Thyroid gland (tissue), 4 donors: ENCODE results near the gene GPSM3.

Experiments used
- CTCF ChIP-seq, 6 experiments: fragments of 200-600 bp in 3 of 6; fragments of 450-650 bp in 3 of 6; sonication (generic) in 3 of 6; IDR thresholded peaks; one replicate each; pipeline ENCODE4 v1.5.1; 2016 to 2019; ENCODE audit warnings: antibody characterized with exemption in 6 of 6, mild to moderate bottlenecking in 2 of 6, inconsistent platforms in 1 of 6, moderate library complexity in 1 of 6
- POLR2A ChIP-seq, 2 donors: fragments of 450-650 bp; IDR thresholded peaks; one replicate each; pipeline ENCODE4 v1.6.1; 2017; ENCODE audit warnings: antibody characterized with exemption in 2 of 2, mild to moderate bottlenecking in 2 of 2, moderate library complexity in 1 of 2

GRCh38 chr6:32168807-32169591 is 23.4 kb downstream of the GPSM3 start:
- TF ChIP-seq CTCF (IDR thresholded peaks at IDR 0.05) (no peak), POLR2A (IDR thresholded peaks at IDR 0.05) (no peak)
